ENCODE results near the gene PEMT. TPM values are rescaled to one million over a fixed set of nuclear protein-coding genes. Genes with fewer than 3 reads are reported as not detected.
A peak's percentile ranks its signal among the peaks of the same experiment; 100 is the strongest.
"Not testable (repeated sequence)": the region's sequence is repeated elsewhere in the genome, so short reads cannot be mapped to it uniquely, and the experiment has no call there.

PEMT gene
- total RNA-seq (10 to 100 TPM in 3 of 4 donors, 1 to 10 TPM in 1; 8.6 to 21.9 (median 16.6) TPM), polyA plus RNA-seq (10 to 100 TPM in 2 of 3 donors, 1 to 10 TPM in 1; 5.3 to 14.4 (median 13.3) TPM)

GRCh38 chr17:17591355-17592298, at the start of gene PEMT:
Gene PEMT (minus strand): TSS chr17:17591708. CDS start chr17:17591626, 82 bp downstream.
- WGBS, 2 donors: 0 to 1% methylated on average over 86 of the region's 86 CpGs

GRCh38 chr17:17639661-17640270, 48.3 kb upstream of the PEMT start:
- H3K27ac ChIP-seq, H3K4me1 ChIP-seq, H3K9me3 ChIP-seq, DNase-seq, H3K27me3 ChIP-seq, H3K36me3 ChIP-seq, H3K4me3 ChIP-seq: not testable (repeated sequence)
- WGBS, 2 donors: 62 to 66% methylated on average over 9 of the region's 9 CpGs
- intact Hi-C loops (cut with DNase I): loop anchor here (5.0 kb wide), 1 partner anchor 72 kb away; no protein-coding TSS in a partner anchor

More at GRCh38 chr17:17591355-17592298, at the start of gene PEMT:
- Histone ChIP-seq H3K27me3 (no peaks in the 10 kb centered on the region), H3K9me3 (no peaks in the 10 kb centered on the region), H3K36me3 (no peaks in the 10 kb centered on the region), H3K27ac (peak within 1 kb of the TSS; percentile 84 to 92 (median 89)), H3K4me1 (peaks cover 0 to 35% (median 22%) of the 10 kb centered on the region in 4 donors), H3K4me3 (peak within 1 kb of the TSS; percentile 65 to 81 (median 74))
- peak; percentile 70 to 81 (median 74) for TF ChIP-seq POLR2AphosphoS5 (IDR thresholded peaks at IDR 0.05)
- TF ChIP-seq POLR2A (IDR thresholded peaks at IDR 0.05): peak in 1 of 2 donors; percentile 36
- no peak for TF ChIP-seq CTCF (IDR thresholded peaks at IDR 0.05)
- peak; percentile 99 for DNase-seq
- intact Hi-C loops (cut with DNase I): loop anchor here (2.0 to 5.0 kb wide), 2 partner anchors 95 to 114 kb away; partner anchors contain the start of genes MED9 and RASD1

- DNase-seq: no peak
- TF ChIP-seq CTCF (IDR thresholded peaks at IDR 0.05) (no peak), POLR2AphosphoS5 (IDR thresholded peaks at IDR 0.05) (no peak), EP300 (IDR thresholded peaks at IDR 0.05) (no peak), POLR2A (IDR thresholded peaks at IDR 0.05) (no peak)
- no peaks in the 10 kb centered on the region for H3K27me3 ChIP-seq
- intact Hi-C loops (cut with DNase I): no loop called here
- no peak overlapping the region for H3K4me3 ChIP-seq
- 87 to 97% methylated on average over 2 of the region's 2 CpGs for whole genome bisulfite sequencing, 2 donors
- H3K4me1 ChIP-seq: no peaks in the 10 kb centered on the region
- no peaks in the 10 kb centered on the region for H3K9me3 ChIP-seq
- no peaks in the 10 kb centered on the region for H3K36me3 ChIP-seq
- no peak overlapping the region for H3K27ac ChIP-seq
Measured at GRCh38 chr17:17638467-17638866, 47.0 kb upstream of the PEMT start.

- Histone ChIP-seq H3K36me3 (no peaks in the 10 kb centered on the region), H3K27me3 (no peaks in the 10 kb centered on the region), H3K9me3 (no peaks in the 10 kb centered on the region), H3K27ac (no peak overlapping the region), H3K4me3 (no peak overlapping the region), H3K4me1 (no peaks in the 10 kb centered on the region)
- TF ChIP-seq POLR2AphosphoS5 (IDR thresholded peaks at IDR 0.05) (no peak), POLR2A (IDR thresholded peaks at IDR 0.05) (no peak), CTCF (IDR thresholded peaks at IDR 0.05) (no peak), EP300 (IDR thresholded peaks at IDR 0.05) (no peak)
- 74 to 88% methylated on average over 5 of the region's 5 CpGs for WGBS, 2 donors
- DNase-seq: no peak
- intact Hi-C loops (cut with DNase I): no loop called here
Measured at GRCh38 chr17:17636272-17636885, 44.9 kb upstream of the PEMT start.

GRCh38 chr17:17635537-17636271, 44.2 kb upstream of the PEMT start:
- 84 to 87% methylated on average over 15 of the region's 15 CpGs for WGBS, 2 donors
- H3K9me3 ChIP-seq; H3K4me3 ChIP-seq; intact Hi-C loops (cut with DNase I); DNase-seq; H3K36me3 ChIP-seq; H3K27me3 ChIP-seq; H3K4me1 ChIP-seq; H3K27ac ChIP-seq: not testable (repeated sequence)

All from sigmoid colon (tissue), 7 donors.